MM.1S (cell line): ENCODE results near the gene TIPIN.

Experiments
- CTCF ChIP-seq: fragments of 300-600 bp; sonication (generic); IDR thresholded peaks from 2 replicates; pipeline ENCODE4 v1.5.1; 2016; ENCODE audit warnings: antibody characterized with exemption, low read length, mixed read lengths
- EZH2 ChIP-seq: fragments of 300-600 bp; sonication (generic); optimal IDR thresholded peaks from 2 replicates; pipeline ENCODE3; 2017; ENCODE audit warnings: low read depth, mild to moderate bottlenecking, antibody characterized with exemption, low read length, mixed read lengths
- EZH2phosphoT487 ChIP-seq: fragments of 300-600 bp; sonication (generic); IDR thresholded peaks from 2 replicates; pipeline ENCODE4 v1.6.1; 2018; ENCODE audit warnings: antibody characterized with exemption, low read length

GRCh38 chr15:66298803-66299251 lies 57.7 kb downstream of the TIPIN start:
- TF ChIP-seq CTCF (no peak), EZH2 (no peak), EZH2phosphoT487 (no peak)
